Caco-2 (cell line): ENCODE measurements around the gene PADI3. TPM values are rescaled to one million over a fixed set of nuclear protein-coding genes. Genes with fewer than 3 reads are reported as not detected.

Source experiments
- BruUV-seq: library from RNA; stranded (reverse); fragments of 400-500 nt; replicated peaks from 2 replicates; lab custom pipeline; 2021; lab: Mats Ljungman, UMichigan
- CTCF ChIA-PET: fragments of 300-600 bp; sonication (Branson Sonifier 250); formaldehyde crosslinking; loops from one replicate; lab custom pipeline; 2022; ENCODE audit warnings: antibody characterized with exemption; lab: Charles Lee
- POLR2A ChIA-PET: fragments of 300-600 bp; sonication (Branson Sonifier 250); formaldehyde crosslinking; loops from one replicate; lab custom pipeline; 2022; ENCODE audit warnings: antibody characterized with exemption; lab: Charles Lee
- DNase-seq, 2 experiments: peaks; one replicate each; pipeline versions ENCODE4 v3.0.0 to v3.0.0-alpha.2; 2020 to 2022
- H3K27me3 ChIP-seq: replicated peaks from 2 replicates; pipeline ENCODE4 v1.6.0; 2011; ENCODE audit warnings: low read length; ENCODE audit not compliant: control insufficient read depth, insufficient read depth
- H3K36me3 ChIP-seq: 2 replicates; pipeline ENCODE4 v1.5.1; 2011; ENCODE audit warnings: low read length; ENCODE audit not compliant: control insufficient read depth, insufficient read depth
- H3K4me1 ChIP-seq: fragments of 250-450 bp; sonication (Bioruptor Pico); 2 replicates; pipeline ENCODE4 v1.5.1; 2020; ENCODE audit warnings: mild to moderate bottlenecking
- H3K4me3 ChIP-seq: 2 replicates; pipeline ENCODE4 v1.5.1; 2011; ENCODE audit warnings: low read depth, mild to moderate bottlenecking, control low read depth, low read length
- H3K9me3 ChIP-seq: fragments of 250-450 bp; sonication (Bioruptor Pico); 2 replicates; pipeline ENCODE4 v1.5.1; 2020; ENCODE audit warnings: mild to moderate bottlenecking, moderate library complexity
- H3K27ac Mint-ChIP-seq: one replicate; pipeline ENCODE4 v1.8.0; 2022; ENCODE audit warnings: mixed read lengths; ENCODE audit not compliant: unreplicated experiment
- H3K27me3 Mint-ChIP-seq: one replicate; pipeline ENCODE4 v1.8.0; 2022; ENCODE audit warnings: mixed read lengths; ENCODE audit not compliant: insufficient read depth, unreplicated experiment
- H3K36me3 Mint-ChIP-seq: one replicate; pipeline ENCODE4 v1.8.0; 2022; ENCODE audit warnings: mild to moderate bottlenecking, mixed read lengths; ENCODE audit not compliant: insufficient read depth, unreplicated experiment
- H3K4me1 Mint-ChIP-seq: one replicate; pipeline ENCODE4 v1.8.0; 2022; ENCODE audit warnings: low read depth, mixed read lengths; ENCODE audit not compliant: unreplicated experiment
- H3K4me3 Mint-ChIP-seq: one replicate; pipeline ENCODE4 v1.8.0; 2022; ENCODE audit warnings: mild to moderate bottlenecking, moderate library complexity, mixed read lengths; ENCODE audit not compliant: unreplicated experiment
- H3K9me3 Mint-ChIP-seq: one replicate; pipeline ENCODE4 v1.8.0; 2022; ENCODE audit warnings: mixed read lengths; ENCODE audit not compliant: unreplicated experiment
- CTCF ChIP-seq, 2 experiments: fragments of 200-600 bp in 1 of 2; IDR thresholded peaks; 1 replicate in 1 of 2; 2 replicates in 1 of 2; pipeline versions ENCODE4 v1.5.1 to v1.8.0; 2011 to 2022; ENCODE audit warnings: antibody characterized with exemption in 1 of 2, control low read depth in 1 of 2, inconsistent platforms in 1 of 2, low read depth in 1 of 2, low read length in 1 of 2, mild to moderate bottlenecking in 1 of 2, moderate library complexity in 1 of 2; ENCODE audit not compliant: insufficient read depth in 1 of 2, severe bottlenecking in 1 of 2, unreplicated experiment in 1 of 2
- intact Hi-C: fragments of 100-400 bp; cut with micrococcal nuclease; formaldehyde crosslinking; loops from one replicate; pipeline ENCODE4 v1.10.0; 2022; ENCODE audit not compliant: unreplicated experiment
- total RNA-seq: library from RNA; stranded (reverse); gene quantifications from 2 replicates; pipeline ENCODE4 v1.2.3, GENCODE V29; 2022

Gene PADI3
- total RNA-seq, 1 experiment from 2014 or later = not detected

DNA sequence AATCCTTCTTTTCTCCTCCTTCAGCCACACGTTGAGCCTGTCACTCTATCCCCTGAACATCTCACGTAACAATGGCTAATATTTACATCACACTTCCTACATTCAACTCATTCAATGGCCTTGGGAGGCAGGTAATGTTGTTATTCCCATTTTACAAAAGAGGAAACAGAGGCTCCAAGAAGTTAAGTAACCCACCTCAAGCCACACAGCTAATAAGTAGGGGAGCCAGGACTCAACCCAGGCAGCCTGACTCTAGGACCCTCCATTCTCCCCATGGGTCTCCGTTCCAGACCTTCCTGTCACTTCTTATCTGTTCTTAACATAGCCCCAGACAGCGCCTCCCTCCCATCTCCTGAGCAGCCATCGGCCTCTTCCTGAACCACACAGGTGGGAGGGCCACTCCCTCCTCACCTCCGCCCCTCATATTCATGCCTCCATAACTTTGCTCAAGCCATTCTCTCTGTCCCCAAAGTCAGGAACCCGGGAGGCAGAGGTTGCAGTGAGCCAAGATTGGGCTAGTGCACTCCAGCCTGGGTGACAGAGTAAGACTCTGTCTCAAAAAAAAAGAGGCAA, 61.3 kb downstream of the PADI3 start:
- Histone ChIP-seq H3K4me3 (no peak overlapping the region), H3K27me3 (no peaks in the 10 kb centered on the region), H3K9me3 (no peaks in the 10 kb centered on the region), H3K4me1 (no peaks in the 10 kb centered on the region), H3K36me3 (no peaks in the 10 kb centered on the region)
- DNase-seq = no peak
- no peaks in the 10 kb centered on the region for H3K9me3 Mint-ChIP-seq
- ChIA-PET POLR2A (no interaction called here), CTCF (no interaction called here)
- peaks cover 5% of the 10 kb centered on the region for H3K4me1 Mint-ChIP-seq
- peaks cover 3% of the 10 kb centered on the region for H3K27me3 Mint-ChIP-seq
- no peak overlapping the region for H3K4me3 Mint-ChIP-seq
- H3K36me3 Mint-ChIP-seq = no peaks in the 10 kb centered on the region
- intact Hi-C loops = no loop called here
- BruUV-seq = no TSS peak
- H3K27ac Mint-ChIP-seq = no peak overlapping the region
- TF ChIP-seq CTCF (IDR thresholded peaks at IDR 0.05; ENCODE audit: insufficient read depth in 1 of 2, low read depth in 1 of 2, low read length in 1 of 2, severe bottlenecking in 1 of 2, unreplicated experiment in 1 of 2) = no peak

DNA sequence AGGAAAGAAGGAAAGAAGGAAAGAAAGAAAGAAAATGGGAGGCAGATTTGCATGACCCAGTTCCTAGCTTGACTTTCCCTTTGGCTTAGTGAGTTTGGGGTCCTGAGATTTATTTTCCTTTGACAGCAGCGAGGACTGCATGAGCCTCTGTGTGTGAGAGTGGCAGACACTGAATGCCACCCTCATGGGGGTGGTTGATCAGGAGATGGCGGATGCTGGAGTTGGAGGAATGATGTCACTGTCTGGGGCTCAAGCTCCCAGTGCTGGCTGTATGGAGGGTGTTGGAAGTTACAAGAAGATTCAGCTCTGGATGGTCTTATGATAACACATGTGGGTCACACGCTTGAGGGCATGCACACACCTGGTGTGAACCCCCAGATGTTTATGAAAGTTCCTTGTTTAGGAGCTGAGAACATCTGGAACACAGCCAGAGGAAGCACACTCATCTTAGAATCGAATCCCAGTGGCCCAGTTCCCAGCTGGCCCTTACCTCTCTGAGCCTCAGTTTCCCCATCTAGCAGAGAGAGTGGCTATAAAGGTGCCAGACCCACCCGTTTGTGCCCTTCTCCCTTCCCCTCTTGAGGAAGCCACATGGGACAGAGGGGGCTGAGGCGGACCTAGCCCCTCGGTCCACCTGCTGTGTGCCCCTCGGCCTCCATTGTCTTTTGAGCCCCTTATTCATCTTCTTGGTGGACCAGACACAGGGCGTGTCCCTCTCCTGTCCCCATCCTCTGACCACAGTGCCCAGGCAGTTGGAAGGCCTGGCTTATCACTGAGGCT, 64.8 kb downstream of the PADI3 start:
- intact Hi-C loops = no loop called here
- no peaks in the 10 kb centered on the region for H3K4me1 ChIP-seq
- CTCF ChIA-PET = no interaction called here
- no peaks in the 10 kb centered on the region for H3K27me3 ChIP-seq
- Mint-ChIP-seq H3K9me3 (no peaks in the 10 kb centered on the region), H3K4me3 (no peak overlapping the region), H3K36me3 (no peaks in the 10 kb centered on the region), H3K4me1 (peaks cover 5% of the 10 kb centered on the region), H3K27ac (no peak overlapping the region), H3K27me3 (no peaks in the 10 kb centered on the region)
- POLR2A ChIA-PET = no interaction called here
- no TSS peak for BruUV-seq
- H3K9me3 ChIP-seq = no peaks in the 10 kb centered on the region
- TF ChIP-seq CTCF (IDR thresholded peaks at IDR 0.05; ENCODE audit: insufficient read depth in 1 of 2, low read depth in 1 of 2, low read length in 1 of 2, severe bottlenecking in 1 of 2, unreplicated experiment in 1 of 2) = no peak
- no peak for DNase-seq
- no peak overlapping the region for H3K4me3 ChIP-seq
- no peaks in the 10 kb centered on the region for H3K36me3 ChIP-seq

- peaks cover 5% of the 10 kb centered on the region for H3K4me1 Mint-ChIP-seq
Measured at GRCh38 chr1:17314491-17314971, 65.6 kb downstream of the PADI3 start.

More at GRCh38 chr1:17314491-17314971, 65.6 kb downstream of the PADI3 start:
- no peak overlapping the region for H3K27ac Mint-ChIP-seq
- no peak overlapping the region for H3K4me3 Mint-ChIP-seq
- no peaks in the 10 kb centered on the region for H3K9me3 ChIP-seq
- no peaks in the 10 kb centered on the region for H3K9me3 Mint-ChIP-seq
- H3K4me3 ChIP-seq = no peak overlapping the region
- no peaks in the 10 kb centered on the region for H3K36me3 Mint-ChIP-seq
- no peak for DNase-seq
- ChIA-PET CTCF (no interaction called here), POLR2A (no interaction called here)
- no peaks in the 10 kb centered on the region for H3K4me1 ChIP-seq
- H3K36me3 ChIP-seq = no peaks in the 10 kb centered on the region
- no peaks in the 10 kb centered on the region for H3K27me3 Mint-ChIP-seq
- no peak for TF ChIP-seq CTCF (IDR thresholded peaks at IDR 0.05; ENCODE audit: insufficient read depth in 1 of 2, low read depth in 1 of 2, low read length in 1 of 2, severe bottlenecking in 1 of 2, unreplicated experiment in 1 of 2)
- BruUV-seq = no TSS peak
- intact Hi-C loops = no loop called here
- H3K27me3 ChIP-seq = no peaks in the 10 kb centered on the region
